ENCODE measurements around the gene ANO4.

Gene ANO4

DNA sequence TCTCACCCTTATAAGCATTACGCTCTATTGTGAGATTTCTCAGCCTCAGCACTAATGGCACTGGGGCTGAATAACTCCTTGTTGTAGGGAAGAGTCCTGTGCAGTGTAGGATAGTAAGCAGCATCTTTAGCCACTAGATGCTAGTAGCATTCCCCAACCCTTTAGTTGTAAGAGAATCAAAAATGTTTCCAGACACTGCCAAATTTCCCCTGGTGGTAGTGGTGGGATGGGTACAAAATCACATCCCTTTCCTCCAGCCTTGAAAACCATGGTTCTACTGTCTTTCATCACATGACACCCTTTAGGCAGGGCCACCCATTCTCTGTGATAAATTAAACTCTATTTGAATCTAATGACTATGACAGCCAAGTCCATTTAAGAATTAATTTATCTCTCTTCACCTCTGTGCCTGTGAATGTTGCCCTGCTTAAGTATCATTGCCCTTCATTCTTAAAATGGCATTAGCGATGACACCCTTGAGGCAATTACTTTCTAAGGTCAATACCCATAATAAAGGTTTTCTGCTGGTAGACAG, 199.4 kb downstream of the ANO4 start:
- Histone ChIP-seq H3K4me1 (ENCODE audit: insufficient read depth, low read length, poor library complexity, severe bottlenecking) (no peaks in the 10 kb centered on the region), H3K4me2 (ENCODE audit: low read depth, low read length, poor library complexity, severe bottlenecking) (no peak overlapping the region), H3K9me2 (replicated peaks; ENCODE audit: low read depth, low read length) (no peaks in the 10 kb centered on the region), H3K79me2 (ENCODE audit: insufficient read depth, low read length) (no peaks in the 10 kb centered on the region), H3K9ac (ENCODE audit: low read depth, low read length, poor library complexity, severe bottlenecking) (no peak overlapping the region), H3K27me3 (ENCODE audit: insufficient read depth, low read length, poor library complexity, severe bottlenecking) (no peaks in the 10 kb centered on the region), H3K4me3 (ENCODE audit: low read length, poor library complexity, severe bottlenecking) (no peak overlapping the region), H3K9me3 (ENCODE audit: insufficient read depth, low read depth, low read length) (no peaks in the 10 kb centered on the region), H2AFZ (ENCODE audit: low read length) (no peak overlapping the region), H4K20me1 (ENCODE audit: insufficient read depth, low read length, poor library complexity, severe bottlenecking) (no peaks in the 10 kb centered on the region), H3F3A (ENCODE audit: low read depth) (no peaks in the 10 kb centered on the region), H3K36me3 (ENCODE audit: insufficient read depth, low read length) (no peaks in the 10 kb centered on the region)
- no peak for TF ChIP-seq EZH2phosphoT487 (IDR thresholded peaks at IDR 0.05; ENCODE audit: borderline replicate concordance)
- TF ChIP-seq CTCF (conservative IDR thresholded peaks at IDR 0.05; ENCODE audit: low read length), result no peak

- no peaks in the 10 kb centered on the region for H4K20me1 ChIP-seq (ENCODE audit: insufficient read depth, low read length, poor library complexity, severe bottlenecking)
- H3K4me3 ChIP-seq (ENCODE audit: low read length, poor library complexity, severe bottlenecking), result no peak overlapping the region
- no peak overlapping the region for H3K4me2 ChIP-seq (ENCODE audit: low read depth, low read length, poor library complexity, severe bottlenecking)
- H3K79me2 ChIP-seq (ENCODE audit: insufficient read depth, low read length), result no peaks in the 10 kb centered on the region
- H3K36me3 ChIP-seq (ENCODE audit: insufficient read depth, low read length), result no peaks in the 10 kb centered on the region
- no peaks in the 10 kb centered on the region for H3K27me3 ChIP-seq (ENCODE audit: insufficient read depth, low read length, poor library complexity, severe bottlenecking)
- H2AFZ ChIP-seq (ENCODE audit: low read length), result no peak overlapping the region
- H3K9me2 ChIP-seq (replicated peaks; ENCODE audit: low read depth, low read length), result no peaks in the 10 kb centered on the region
- H3K9me3 ChIP-seq (ENCODE audit: insufficient read depth, low read depth, low read length), result no peaks in the 10 kb centered on the region
- TF ChIP-seq EZH2phosphoT487 (IDR thresholded peaks at IDR 0.05; ENCODE audit: borderline replicate concordance), result no peak
- no peak for TF ChIP-seq CTCF (conservative IDR thresholded peaks at IDR 0.05; ENCODE audit: low read length)
- H3K4me1 ChIP-seq (ENCODE audit: insufficient read depth, low read length, poor library complexity, severe bottlenecking), result no peaks in the 10 kb centered on the region
- no peak overlapping the region for H3K9ac ChIP-seq (ENCODE audit: low read depth, low read length, poor library complexity, severe bottlenecking)
- H3F3A ChIP-seq (ENCODE audit: low read depth), result no peaks in the 10 kb centered on the region
Measured at GRCh38 chr12:100995201-100995600, 200.6 kb downstream of the ANO4 start.

GRCh38 chr12:100995771-100996170, 201.2 kb downstream of the ANO4 start:
- Histone ChIP-seq H4K20me1 (ENCODE audit: insufficient read depth, low read length, poor library complexity, severe bottlenecking) (no peaks in the 10 kb centered on the region), H3K9me3 (ENCODE audit: insufficient read depth, low read depth, low read length) (no peaks in the 10 kb centered on the region), H2AFZ (ENCODE audit: low read length) (no peak overlapping the region), H3K36me3 (ENCODE audit: insufficient read depth, low read length) (no peaks in the 10 kb centered on the region), H3F3A (ENCODE audit: low read depth) (no peaks in the 10 kb centered on the region), H3K4me1 (ENCODE audit: insufficient read depth, low read length, poor library complexity, severe bottlenecking) (no peaks in the 10 kb centered on the region), H3K9me2 (replicated peaks; ENCODE audit: low read depth, low read length) (no peaks in the 10 kb centered on the region), H3K4me3 (ENCODE audit: low read length, poor library complexity, severe bottlenecking) (no peak overlapping the region), H3K9ac (ENCODE audit: low read depth, low read length, poor library complexity, severe bottlenecking) (no peak overlapping the region), H3K27me3 (ENCODE audit: insufficient read depth, low read length, poor library complexity, severe bottlenecking) (no peaks in the 10 kb centered on the region), H3K79me2 (ENCODE audit: insufficient read depth, low read length) (no peaks in the 10 kb centered on the region), H3K4me2 (ENCODE audit: low read depth, low read length, poor library complexity, severe bottlenecking) (no peak overlapping the region)
- no peak for TF ChIP-seq CTCF (conservative IDR thresholded peaks at IDR 0.05; ENCODE audit: low read length)
- no peak for TF ChIP-seq EZH2phosphoT487 (IDR thresholded peaks at IDR 0.05; ENCODE audit: borderline replicate concordance)
